Transverse colon (tissue), 3 donors: Measurements from ENCODE around the gene STOML2.

Source experiments
- EP300 ChIP-seq: sonication (generic); formaldehyde crosslinking; IDR thresholded peaks from one replicate; pipeline ENCODE4 v1.6.1; 2017; ENCODE audit warnings: antibody characterized with exemption, low read depth
- POLR2A ChIP-seq: fragments of 450-650 bp; IDR thresholded peaks from one replicate; pipeline ENCODE4 v1.6.1; 2016; ENCODE audit warnings: antibody characterized with exemption, mild to moderate bottlenecking, moderate library complexity
- TF ChIP-seq, protein P1 (sequence below), 5 experiments: fragments of 200-600 bp in 3 of 5; fragments of 450-650 bp in 2 of 5; sonication (generic) in 3 of 5; IDR thresholded peaks; 1 replicate in 2 of 5; 2 replicates in 3 of 5; pipeline ENCODE4 v1.5.1; 2016 to 2017; ENCODE audit warnings: antibody characterized with exemption in 5 of 5, inconsistent platforms in 3 of 5, mild to moderate bottlenecking in 2 of 5, moderate library complexity in 1 of 5

DNA sequence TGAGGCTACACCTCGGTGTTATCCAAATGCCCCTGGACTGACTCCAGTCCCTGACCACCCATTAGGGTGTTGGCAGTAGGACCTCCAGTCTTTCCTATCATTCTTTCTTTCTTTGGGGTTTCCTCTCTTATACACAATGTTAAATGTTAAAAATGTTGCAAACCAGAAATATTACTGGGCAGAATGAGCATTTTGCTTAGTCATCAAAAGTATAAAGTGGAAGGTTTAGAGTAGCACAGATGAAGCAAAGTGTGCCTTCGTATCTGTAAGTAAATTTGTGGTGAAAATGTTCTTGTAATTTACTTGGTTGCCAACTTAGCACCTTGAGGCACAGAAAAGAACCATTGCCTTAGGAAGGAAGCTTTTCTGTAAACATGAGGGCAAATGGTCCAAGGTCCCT is 37.2 kb upstream of the STOML2 start:
- TF ChIP-seq, protein P1, sequence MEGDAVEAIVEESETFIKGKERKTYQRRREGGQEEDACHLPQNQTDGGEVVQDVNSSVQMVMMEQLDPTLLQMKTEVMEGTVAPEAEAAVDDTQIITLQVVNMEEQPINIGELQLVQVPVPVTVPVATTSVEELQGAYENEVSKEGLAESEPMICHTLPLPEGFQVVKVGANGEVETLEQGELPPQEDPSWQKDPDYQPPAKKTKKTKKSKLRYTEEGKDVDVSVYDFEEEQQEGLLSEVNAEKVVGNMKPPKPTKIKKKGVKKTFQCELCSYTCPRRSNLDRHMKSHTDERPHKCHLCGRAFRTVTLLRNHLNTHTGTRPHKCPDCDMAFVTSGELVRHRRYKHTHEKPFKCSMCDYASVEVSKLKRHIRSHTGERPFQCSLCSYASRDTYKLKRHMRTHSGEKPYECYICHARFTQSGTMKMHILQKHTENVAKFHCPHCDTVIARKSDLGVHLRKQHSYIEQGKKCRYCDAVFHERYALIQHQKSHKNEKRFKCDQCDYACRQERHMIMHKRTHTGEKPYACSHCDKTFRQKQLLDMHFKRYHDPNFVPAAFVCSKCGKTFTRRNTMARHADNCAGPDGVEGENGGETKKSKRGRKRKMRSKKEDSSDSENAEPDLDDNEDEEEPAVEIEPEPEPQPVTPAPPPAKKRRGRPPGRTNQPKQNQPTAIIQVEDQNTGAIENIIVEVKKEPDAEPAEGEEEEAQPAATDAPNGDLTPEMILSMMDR (IDR thresholded peaks at IDR 0.05): no peak
- TF ChIP-seq EP300 (no peak), POLR2A (no peak)
